Activated CD4-positive, alpha-beta T cell treated with anti-CD3 and anti-CD28 coated beads, Interleukin-2, Interleukin-4, amounts not matched to agents 100 ng/mL and 50 ng/mL, durations not matched to agents 16 hours and 8 hours (primary cell): ENCODE results near the gene ENC1.
"Not testable (repeated sequence)": the region's sequence is repeated elsewhere in the genome, so short reads cannot be mapped to it uniquely, and the experiment has no call there.

Source experiments
- DNase-seq: peaks from one replicate; pipeline ENCODE4 v3.0.0-alpha.2; 2020; ENCODE audit warnings: low spot score

The ENC1 gene

GRCh38 chr5:74640450-74640953, at the start of gene ENC1:
ENC1 (minus strand) TSS chr5:74640728; CDS start chr5:74636485, 4,243 bp downstream.
- peak; percentile 79 for DNase-seq

- DNase-seq, result no peak
These were observed 46.6 kb upstream of the ENC1 start for GRCh38 chr5:74686962-74687751.

- peak; percentile 6 for DNase-seq
These were observed 45.6 kb upstream of the ENC1 start for GRCh38 chr5:74685979-74686631.

GRCh38 chr5:74684900-74685851, 44.6 kb upstream of the ENC1 start, which contains the start of gene HEXB:
HEXB (plus strand) TSS chr5:74685233; CDS start chr5:74685261, 28 bp downstream.
- DNase-seq, result peak; percentile 87

- no peak for DNase-seq
These were observed 39.4 kb upstream of the ENC1 start for GRCh38 chr5:74679966-74680365.

GRCh38 chr5:74679300-74679699, 38.8 kb upstream of the ENC1 start:
- not testable (repeated sequence) for DNase-seq

- DNase-seq, result not testable (repeated sequence)
These were observed 37.6 kb upstream of the ENC1 start for GRCh38 chr5:74678123-74678522.

GRCh38 chr5:74676466-74676865, 35.9 kb upstream of the ENC1 start:
- not testable (repeated sequence) for DNase-seq

- DNase-seq, result no peak
These were observed 32.7 kb upstream of the ENC1 start for GRCh38 chr5:74673011-74673790.

GRCh38 chr5:74672215-74672877, 31.8 kb upstream of the ENC1 start:
- DNase-seq, result no peak

- DNase-seq, result no peak
These were observed 30.0 kb upstream of the ENC1 start for GRCh38 chr5:74670396-74671038.

- DNase-seq, result no peak
These were observed 29.3 kb upstream of the ENC1 start for GRCh38 chr5:74669821-74670220.

- DNase-seq, result no peak
These were observed 26.9 kb upstream of the ENC1 start for GRCh38 chr5:74667396-74667795.

GRCh38 chr5:74665816-74666215, 25.3 kb upstream of the ENC1 start:
- no peak for DNase-seq

GRCh38 chr5:74665273-74665672, 24.7 kb upstream of the ENC1 start:
- DNase-seq, result no peak

GRCh38 chr5:74664551-74664950, 24.0 kb upstream of the ENC1 start:
- no peak for DNase-seq

- no peak for DNase-seq
These were observed 20.3 kb upstream of the ENC1 start for GRCh38 chr5:74660873-74661272.

GRCh38 chr5:74660140-74660539, 19.6 kb upstream of the ENC1 start:
- no peak for DNase-seq

GRCh38 chr5:74659172-74659571, 18.6 kb upstream of the ENC1 start:
- DNase-seq, result no peak

GRCh38 chr5:74657165-74657564, 16.6 kb upstream of the ENC1 start:
- no peak for DNase-seq
